HepG2 (cell line): ENCODE results near the gene IQCN. TPM values are rescaled to one million over a fixed set of nuclear protein-coding genes. Genes with fewer than 3 reads are reported as not detected.
A peak's percentile ranks its signal among the peaks of the same experiment; 100 is the strongest.

Source experiments
- ATAD3A ChIP-seq: sonication (generic); formaldehyde crosslinking; IDR thresholded peaks from 2 replicates; pipeline ENCODE4 v1.4.0; 2020; ENCODE audit warnings: missing genetic modification reagents
- ATRX ChIP-seq: sonication (generic); formaldehyde crosslinking; IDR thresholded peaks from 2 replicates; pipeline ENCODE4 v1.4.0; 2020; ENCODE audit warnings: missing genetic modification reagents, borderline replicate concordance
- CBFB ChIP-seq: sonication (generic); formaldehyde crosslinking; IDR thresholded peaks from 2 replicates; pipeline ENCODE4 v1.4.0; 2020; ENCODE audit warnings: missing genetic modification reagents
- HNRNPUL1 ChIP-seq: fragments of 200-400 bp; formaldehyde crosslinking; IDR thresholded peaks from 2 replicates; pipeline ENCODE4 v1.6.1; 2017; ENCODE audit warnings: low read depth, mild to moderate bottlenecking, low read length, moderate library complexity
- MAFF ChIP-seq: IDR thresholded peaks from 2 replicates; pipeline ENCODE4 v1.6.1; 2011; ENCODE audit warnings: low read depth, low read length, improper control_type of control experiment
- MIXL1 ChIP-seq: IDR thresholded peaks from 2 replicates; pipeline ENCODE4 v1.6.1; 2016
- NCOA2 ChIP-seq: sonication (generic); formaldehyde crosslinking; IDR thresholded peaks from 2 replicates; pipeline ENCODE4 v1.8.0; 2022; ENCODE audit warnings: inconsistent platforms
- ZNF3 ChIP-seq: IDR thresholded peaks from 2 replicates; pipeline ENCODE4 v1.7.0; 2017; ENCODE audit warnings: inconsistent platforms
- ZNF572 ChIP-seq: sonication (generic); formaldehyde crosslinking; IDR thresholded peaks from 2 replicates; pipeline ENCODE4 v1.5.1; 2020; ENCODE audit warnings: mild to moderate bottlenecking, missing genetic modification reagents
- ZNF589 ChIP-seq: sonication (generic); formaldehyde crosslinking; conservative IDR thresholded peaks from 2 replicates; pipeline ENCODE4 v1.8.0; 2022; ENCODE audit warnings: mild to moderate bottlenecking, moderate library complexity, missing genetic modification reagents
- ZNF766 ChIP-seq: sonication (generic); formaldehyde crosslinking; IDR thresholded peaks from 2 replicates; pipeline ENCODE4 v1.5.0; 2020; ENCODE audit warnings: missing genetic modification reagents, borderline replicate concordance
- ZNF841 ChIP-seq: sonication (generic); formaldehyde crosslinking; IDR thresholded peaks from 2 replicates; pipeline ENCODE4 v1.8.1; 2023; ENCODE audit warnings: missing genetic modification reagents, borderline replicate concordance
- ZSCAN12 ChIP-seq: sonication (generic); formaldehyde crosslinking; IDR thresholded peaks from 2 replicates; pipeline ENCODE4 v1.9.0; 2021; ENCODE audit warnings: mild to moderate bottlenecking, missing genetic modification reagents
- ZZZ3 ChIP-seq: sonication (generic); formaldehyde crosslinking; IDR thresholded peaks from 2 replicates; pipeline ENCODE4 v1.4.0; 2020; ENCODE audit warnings: missing genetic modification reagents, mild to moderate bottlenecking, borderline replicate concordance
- polyA plus RNA-seq, 8 experiments: library from polyadenylated mRNA; depleted of rRNA in 3 of 8; stranded (reverse) in 7 of 8; unstranded in 1 of 8; fragments of >200 nt; fragmentation: Illumina TruSeq in 4 of 8; extraction: Trizol in 4 of 8; gene quantifications; 2 replicates each; pipeline versions ENCODE4 v1.2.1 to v1.2.3, GENCODE V29; 2011 to 2016; ENCODE audit warnings: low read depth in 4 of 8, missing spikeins in 1 of 8, mixed read lengths in 1 of 8; ENCODE audit not compliant: insufficient read depth in 1 of 8
- total RNA-seq, 5 experiments: library from RNA; depleted of rRNA; stranded (reverse); fragments of >200 nt; fragmentation: Illumina TruSeq; extraction: Trizol; gene quantifications; 2 replicates each; pipeline ENCODE4 v1.2.3, GENCODE V29; 2016; ENCODE audit warnings: low read depth in 1 of 5
- TF ChIP-seq, protein P1 (sequence below): sonication (generic); formaldehyde crosslinking; IDR thresholded peaks from 2 replicates; pipeline ENCODE4 v1.8.1; 2023; ENCODE audit warnings: missing genetic modification reagents, inconsistent platforms, borderline replicate concordance
- TF ChIP-seq, protein P2 (sequence below): sonication (generic); formaldehyde crosslinking; IDR thresholded peaks from 2 replicates; pipeline ENCODE4 v1.4.0; 2020; ENCODE audit warnings: mild to moderate bottlenecking, missing genetic modification reagents
- TF ChIP-seq, protein P3 (sequence below): IDR thresholded peaks from 2 replicates; pipeline ENCODE4 v1.4.0; 2020; ENCODE audit warnings: mild to moderate bottlenecking, missing genetic modification reagents
- TF ChIP-seq, protein P4 (sequence below): sonication (generic); formaldehyde crosslinking; IDR thresholded peaks from 2 replicates; pipeline ENCODE4 v1.9.0; 2021; ENCODE audit warnings: missing genetic modification reagents, borderline replicate concordance
- TF ChIP-seq, protein P5 (sequence below): sonication (generic); formaldehyde crosslinking; conservative IDR thresholded peaks from 2 replicates; pipeline ENCODE4 v1.4.0; 2020; ENCODE audit warnings: missing genetic modification reagents

The IQCN gene
- total and polyA plus RNA-seq, 2 of the 13 experiments (the other 11 are each of a cell fraction or from before 2014, with no cell fraction given) = 0.04 to 0.18 TPM

DNA sequence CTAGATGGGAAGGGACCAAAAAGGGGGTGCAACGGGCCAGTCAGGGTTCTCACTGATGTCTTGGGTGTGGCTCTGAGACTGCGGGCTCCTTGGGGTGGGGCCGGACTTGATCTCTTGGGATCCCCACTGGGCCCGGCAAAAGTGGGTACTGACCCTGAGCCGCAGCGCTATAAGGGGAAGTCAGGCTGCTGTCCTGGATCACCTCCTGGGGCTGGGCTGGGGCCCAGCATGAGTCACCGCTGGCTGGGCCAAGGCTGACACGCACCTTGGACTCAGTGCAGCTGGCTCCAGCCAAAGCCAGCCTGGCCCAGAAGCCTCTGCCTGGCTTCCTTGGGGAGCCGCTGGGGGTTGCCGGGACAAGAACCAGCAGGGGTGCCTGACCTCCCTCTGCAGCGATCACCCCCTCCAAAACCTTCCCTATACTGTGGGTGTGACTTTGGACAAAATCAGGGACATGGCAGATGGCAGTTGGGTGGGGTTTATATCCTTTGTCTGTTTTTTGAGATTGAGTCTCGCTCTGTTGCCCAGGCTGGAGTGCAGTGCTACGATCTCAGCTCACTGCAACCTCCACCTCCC is 617 bp upstream of the IQCN start (continued):
- TF ChIP-seq, protein P1, sequence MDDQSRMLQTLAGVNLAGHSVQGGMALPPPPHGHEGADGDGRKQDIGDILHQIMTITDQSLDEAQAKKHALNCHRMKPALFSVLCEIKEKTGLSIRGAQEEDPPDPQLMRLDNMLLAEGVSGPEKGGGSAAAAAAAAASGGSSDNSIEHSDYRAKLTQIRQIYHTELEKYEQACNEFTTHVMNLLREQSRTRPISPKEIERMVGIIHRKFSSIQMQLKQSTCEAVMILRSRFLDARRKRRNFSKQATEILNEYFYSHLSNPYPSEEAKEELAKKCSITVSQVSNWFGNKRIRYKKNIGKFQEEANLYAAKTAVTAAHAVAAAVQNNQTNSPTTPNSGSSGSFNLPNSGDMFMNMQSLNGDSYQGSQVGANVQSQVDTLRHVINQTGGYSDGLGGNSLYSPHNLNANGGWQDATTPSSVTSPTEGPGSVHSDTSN = no peak
- TF ChIP-seq ZNF766 (CRISPR knock-in tag) = no peak
- no peak for TF ChIP-seq CBFB
- TF ChIP-seq NCOA2 = peak; percentile 61; the same call in 1 of the 2 replicates
- TF ChIP-seq ATAD3A = no peak
- no peak; the same call in 1 of the 2 replicates for TF ChIP-seq ZNF3 (CRISPR knock-in tag)
- TF ChIP-seq MAFF = no peak
- TF ChIP-seq ZZZ3 = 0 out of 2 replicates have a peak, but pooled peaks have one; percentile 29
- TF ChIP-seq MIXL1 (CRISPR knock-in tag) = 0 out of 2 replicates have a peak, but pooled peaks have one; percentile 45
- TF ChIP-seq, protein P2, sequence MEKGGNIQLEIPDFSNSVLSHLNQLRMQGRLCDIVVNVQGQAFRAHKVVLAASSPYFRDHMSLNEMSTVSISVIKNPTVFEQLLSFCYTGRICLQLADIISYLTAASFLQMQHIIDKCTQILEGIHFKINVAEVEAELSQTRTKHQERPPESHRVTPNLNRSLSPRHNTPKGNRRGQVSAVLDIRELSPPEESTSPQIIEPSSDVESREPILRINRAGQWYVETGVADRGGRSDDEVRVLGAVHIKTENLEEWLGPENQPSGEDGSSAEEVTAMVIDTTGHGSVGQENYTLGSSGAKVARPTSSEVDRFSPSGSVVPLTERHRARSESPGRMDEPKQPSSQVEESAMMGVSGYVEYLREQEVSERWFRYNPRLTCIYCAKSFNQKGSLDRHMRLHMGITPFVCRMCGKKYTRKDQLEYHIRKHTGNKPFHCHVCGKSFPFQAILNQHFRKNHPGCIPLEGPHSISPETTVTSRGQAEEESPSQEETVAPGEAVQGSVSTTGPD (CRISPR knock-in tag) = no peak; the same call in 1 of the 2 replicates
- TF ChIP-seq, protein P3, sequence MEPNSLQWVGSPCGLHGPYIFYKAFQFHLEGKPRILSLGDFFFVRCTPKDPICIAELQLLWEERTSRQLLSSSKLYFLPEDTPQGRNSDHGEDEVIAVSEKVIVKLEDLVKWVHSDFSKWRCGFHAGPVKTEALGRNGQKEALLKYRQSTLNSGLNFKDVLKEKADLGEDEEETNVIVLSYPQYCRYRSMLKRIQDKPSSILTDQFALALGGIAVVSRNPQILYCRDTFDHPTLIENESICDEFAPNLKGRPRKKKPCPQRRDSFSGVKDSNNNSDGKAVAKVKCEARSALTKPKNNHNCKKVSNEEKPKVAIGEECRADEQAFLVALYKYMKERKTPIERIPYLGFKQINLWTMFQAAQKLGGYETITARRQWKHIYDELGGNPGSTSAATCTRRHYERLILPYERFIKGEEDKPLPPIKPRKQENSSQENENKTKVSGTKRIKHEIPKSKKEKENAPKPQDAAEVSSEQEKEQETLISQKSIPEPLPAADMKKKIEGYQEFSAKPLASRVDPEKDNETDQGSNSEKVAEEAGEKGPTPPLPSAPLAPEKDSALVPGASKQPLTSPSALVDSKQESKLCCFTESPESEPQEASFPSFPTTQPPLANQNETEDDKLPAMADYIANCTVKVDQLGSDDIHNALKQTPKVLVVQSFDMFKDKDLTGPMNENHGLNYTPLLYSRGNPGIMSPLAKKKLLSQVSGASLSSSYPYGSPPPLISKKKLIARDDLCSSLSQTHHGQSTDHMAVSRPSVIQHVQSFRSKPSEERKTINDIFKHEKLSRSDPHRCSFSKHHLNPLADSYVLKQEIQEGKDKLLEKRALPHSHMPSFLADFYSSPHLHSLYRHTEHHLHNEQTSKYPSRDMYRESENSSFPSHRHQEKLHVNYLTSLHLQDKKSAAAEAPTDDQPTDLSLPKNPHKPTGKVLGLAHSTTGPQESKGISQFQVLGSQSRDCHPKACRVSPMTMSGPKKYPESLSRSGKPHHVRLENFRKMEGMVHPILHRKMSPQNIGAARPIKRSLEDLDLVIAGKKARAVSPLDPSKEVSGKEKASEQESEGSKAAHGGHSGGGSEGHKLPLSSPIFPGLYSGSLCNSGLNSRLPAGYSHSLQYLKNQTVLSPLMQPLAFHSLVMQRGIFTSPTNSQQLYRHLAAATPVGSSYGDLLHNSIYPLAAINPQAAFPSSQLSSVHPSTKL (CRISPR knock-in tag) = peak; percentile 35
- TF ChIP-seq, protein P4, sequence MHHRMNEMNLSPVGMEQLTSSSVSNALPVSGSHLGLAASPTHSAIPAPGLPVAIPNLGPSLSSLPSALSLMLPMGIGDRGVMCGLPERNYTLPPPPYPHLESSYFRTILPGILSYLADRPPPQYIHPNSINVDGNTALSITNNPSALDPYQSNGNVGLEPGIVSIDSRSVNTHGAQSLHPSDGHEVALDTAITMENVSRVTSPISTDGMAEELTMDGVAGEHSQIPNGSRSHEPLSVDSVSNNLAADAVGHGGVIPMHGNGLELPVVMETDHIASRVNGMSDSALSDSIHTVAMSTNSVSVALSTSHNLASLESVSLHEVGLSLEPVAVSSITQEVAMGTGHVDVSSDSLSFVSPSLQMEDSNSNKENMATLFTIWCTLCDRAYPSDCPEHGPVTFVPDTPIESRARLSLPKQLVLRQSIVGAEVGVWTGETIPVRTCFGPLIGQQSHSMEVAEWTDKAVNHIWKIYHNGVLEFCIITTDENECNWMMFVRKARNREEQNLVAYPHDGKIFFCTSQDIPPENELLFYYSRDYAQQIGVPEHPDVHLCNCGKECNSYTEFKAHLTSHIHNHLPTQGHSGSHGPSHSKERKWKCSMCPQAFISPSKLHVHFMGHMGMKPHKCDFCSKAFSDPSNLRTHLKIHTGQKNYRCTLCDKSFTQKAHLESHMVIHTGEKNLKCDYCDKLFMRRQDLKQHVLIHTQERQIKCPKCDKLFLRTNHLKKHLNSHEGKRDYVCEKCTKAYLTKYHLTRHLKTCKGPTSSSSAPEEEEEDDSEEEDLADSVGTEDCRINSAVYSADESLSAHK (CRISPR knock-in tag) = no peak
- TF ChIP-seq HNRNPUL1 = no peak
- no peak for TF ChIP-seq ZNF589 (CRISPR knock-in tag)
- TF ChIP-seq, protein P5, sequence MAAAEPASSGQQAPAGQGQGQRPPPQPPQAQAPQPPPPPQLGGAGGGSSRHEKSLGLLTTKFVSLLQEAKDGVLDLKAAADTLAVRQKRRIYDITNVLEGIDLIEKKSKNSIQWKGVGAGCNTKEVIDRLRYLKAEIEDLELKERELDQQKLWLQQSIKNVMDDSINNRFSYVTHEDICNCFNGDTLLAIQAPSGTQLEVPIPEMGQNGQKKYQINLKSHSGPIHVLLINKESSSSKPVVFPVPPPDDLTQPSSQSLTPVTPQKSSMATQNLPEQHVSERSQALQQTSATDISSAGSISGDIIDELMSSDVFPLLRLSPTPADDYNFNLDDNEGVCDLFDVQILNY = no peak
- TF ChIP-seq ATRX (CRISPR knock-in tag) = no peak
- no peak for TF ChIP-seq ZSCAN12 (CRISPR knock-in tag)
- TF ChIP-seq ZNF841 (CRISPR knock-in tag) = no peak
- TF ChIP-seq ZNF572 = no peak
